ENCODE results near the gene UCN. TPM values are rescaled to one million over a fixed set of nuclear protein-coding genes. Genes with fewer than 3 reads are reported as not detected.
"Not testable (repeated sequence)": the region's sequence is repeated elsewhere in the genome, so short reads cannot be mapped to it uniquely, and the experiment has no call there.

The UCN gene
- total RNA-seq, 1 donor from 2014 or later = 2.1 TPM

DNA sequence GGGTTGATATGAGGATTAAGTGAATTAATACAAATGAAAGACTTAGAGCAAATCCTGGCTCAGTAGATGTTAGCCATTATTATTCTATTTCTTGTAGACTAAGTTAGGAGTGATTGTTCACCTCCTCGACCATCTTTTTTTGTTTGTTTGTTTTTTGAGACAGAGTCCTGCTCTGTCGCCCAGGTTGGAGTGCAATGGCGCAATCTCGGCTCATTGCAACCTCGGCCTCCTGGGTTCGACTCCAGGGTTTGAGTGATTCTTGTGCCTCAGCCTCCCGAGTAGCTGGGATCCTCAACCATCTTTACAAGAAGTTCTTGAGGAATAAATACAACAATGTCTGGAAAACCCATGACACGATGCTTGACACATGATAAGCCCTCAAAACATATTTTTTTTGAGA, 13.3 kb downstream of the UCN start:
- intact Hi-C loops (cut with DNase I) = no loop called here
- DNase-seq (ENCODE audit: low spot score) = no peak

- DNase-seq (ENCODE audit: low spot score) = no peak
- intact Hi-C loops (cut with DNase I) = no loop called here
Observed at GRCh38 chr2:27291865-27292264, 16.4 kb downstream of the UCN start.

DNA sequence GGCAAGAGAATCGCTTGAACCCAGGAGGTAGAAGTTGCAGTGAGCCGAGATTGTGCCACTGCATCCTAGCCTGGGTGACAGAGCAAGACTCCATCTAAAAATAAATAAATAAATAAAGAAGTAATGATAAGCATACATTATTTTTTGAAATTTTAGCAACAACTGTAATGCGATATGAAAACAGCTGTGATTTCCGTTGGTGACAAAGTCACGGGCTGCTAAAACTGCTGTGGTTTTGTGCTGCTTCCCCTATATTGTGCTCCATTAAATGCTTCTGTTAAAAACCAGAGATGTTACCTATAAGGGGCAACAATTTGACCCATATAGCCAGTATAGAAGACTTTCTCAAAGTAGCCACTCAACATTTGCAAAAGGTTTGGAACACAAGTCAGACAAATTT, 17.7 kb downstream of the UCN start:
- intact Hi-C loops (cut with DNase I) = no loop called here
- DNase-seq (ENCODE audit: low spot score) = no peak

- DNase-seq (ENCODE audit: low spot score) = no peak
- intact Hi-C loops (cut with DNase I) = no loop called here
Observed at GRCh38 chr2:27288610-27289009, 19.6 kb downstream of the UCN start.

- intact Hi-C loops (cut with DNase I) = no loop called here
- no peak for DNase-seq (ENCODE audit: low spot score)
Observed at GRCh38 chr2:27285481-27285880, 22.8 kb downstream of the UCN start.

- DNase-seq (ENCODE audit: low spot score) = no peak
- intact Hi-C loops (cut with DNase I) = loop anchor here (5.0 kb wide), 1 partner anchor 188 kb away; no protein-coding TSS in a partner anchor
Observed at GRCh38 chr2:27284996-27285395, 23.2 kb downstream of the UCN start.

GRCh38 chr2:27282892-27283291, 25.4 kb downstream of the UCN start:
- DNase-seq (ENCODE audit: low spot score) = no peak
- intact Hi-C loops (cut with DNase I) = loop anchor here (5.0 kb wide), 1 partner anchor 186 kb away; no protein-coding TSS in a partner anchor

DNA sequence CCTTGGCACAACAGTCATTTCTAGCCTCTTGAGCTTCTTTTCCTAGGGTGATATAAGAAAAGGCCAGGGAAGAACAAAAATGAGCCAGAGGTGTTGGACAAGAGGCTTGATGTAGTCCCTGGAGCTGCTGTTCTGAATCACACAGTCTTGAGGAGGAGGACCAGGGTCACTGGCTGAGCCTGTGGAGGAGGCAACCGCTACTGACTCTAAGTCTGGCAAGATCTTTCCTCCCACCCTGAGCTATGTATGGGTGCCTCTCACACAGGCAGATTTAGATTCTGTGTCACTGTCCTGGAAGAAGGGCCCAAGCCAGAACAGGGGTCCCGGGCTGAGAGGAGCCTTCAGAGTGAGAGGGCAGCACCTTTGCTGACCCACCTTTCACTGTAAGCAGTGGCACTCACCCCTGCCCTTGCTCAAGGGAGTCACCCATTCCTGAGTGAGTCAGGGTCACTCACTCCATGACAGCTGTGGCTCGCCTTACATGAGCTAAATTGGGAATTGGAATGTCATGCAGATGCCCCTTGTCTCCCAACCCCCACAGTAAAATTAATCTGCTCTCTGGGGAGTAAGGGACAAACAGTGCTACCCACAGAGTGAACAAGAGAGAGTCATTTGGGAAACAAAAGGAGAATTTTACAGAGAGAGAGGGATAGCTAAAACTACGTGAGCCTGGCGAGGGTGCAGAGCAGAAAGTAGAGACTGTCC, 26.2 kb downstream of the UCN start, which contains the start of gene TRIM54:
TSS of gene TRIM54 (plus strand) at position 575 of the 705 bp plus-strand sequence. CDS start 303 bp downstream, outside the sequence.
- intact Hi-C loops (cut with DNase I) = loop anchor here (2.0 to 5.0 kb wide), 2 partner anchors 31 to 185 kb away; no protein-coding TSS in a partner anchor
- no peak for DNase-seq (ENCODE audit: low spot score)

GRCh38 chr2:27281442-27281841, 26.8 kb downstream of the UCN start:
- intact Hi-C loops (cut with DNase I) = loop anchor here (2.0 to 5.0 kb wide), 2 partner anchors 31 to 184 kb away; no protein-coding TSS in a partner anchor
- no peak for DNase-seq (ENCODE audit: low spot score)

DNA sequence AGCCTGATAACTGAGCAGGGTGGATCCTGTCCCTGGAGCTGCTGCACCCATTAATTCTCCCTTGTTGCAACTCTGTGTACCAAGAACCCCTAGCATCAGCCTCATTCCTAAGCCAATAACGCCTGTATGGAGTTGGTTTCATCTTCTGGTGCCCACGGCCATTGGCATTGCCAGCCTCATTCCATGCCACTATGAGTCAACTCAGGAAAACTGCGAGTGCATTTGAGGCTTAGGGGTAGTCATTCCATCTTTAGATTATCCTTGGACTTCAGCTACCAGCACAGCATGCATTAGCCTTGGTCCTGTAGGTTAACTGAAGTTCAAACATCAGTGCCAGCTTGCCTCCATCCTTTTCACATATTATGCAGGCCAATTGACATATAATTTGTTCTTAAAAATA, 27.4 kb downstream of the UCN start:
- intact Hi-C loops (cut with DNase I) = loop anchor here (2.0 to 5.0 kb wide), 2 partner anchors 30 to 184 kb away; no protein-coding TSS in a partner anchor
- no peak for DNase-seq (ENCODE audit: low spot score)

DNA sequence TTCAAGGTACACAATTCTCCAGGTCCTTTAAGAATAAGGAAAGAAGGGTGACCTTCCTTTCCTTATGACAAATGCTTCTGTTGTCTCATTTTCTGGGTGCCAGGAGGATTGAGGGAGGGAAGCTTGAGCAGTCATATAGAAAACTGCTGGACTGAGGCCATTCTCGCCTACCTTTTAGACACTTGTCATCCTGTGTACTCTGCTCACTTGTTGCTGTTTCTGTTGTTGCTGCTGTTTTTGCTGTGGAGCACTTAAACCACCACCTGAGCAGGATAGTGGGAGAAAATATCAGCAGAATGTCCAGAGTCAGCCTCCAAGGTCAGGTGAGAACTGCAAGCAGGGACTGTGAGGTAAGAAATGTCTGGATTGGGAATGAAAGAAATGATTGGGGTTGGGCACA, 30.2 kb downstream of the UCN start:
- intact Hi-C loops (cut with DNase I) = loop anchor here (10.0 kb wide), 1 partner anchor 303 kb away; the partner anchor contains the start of gene MAPRE3

DNA sequence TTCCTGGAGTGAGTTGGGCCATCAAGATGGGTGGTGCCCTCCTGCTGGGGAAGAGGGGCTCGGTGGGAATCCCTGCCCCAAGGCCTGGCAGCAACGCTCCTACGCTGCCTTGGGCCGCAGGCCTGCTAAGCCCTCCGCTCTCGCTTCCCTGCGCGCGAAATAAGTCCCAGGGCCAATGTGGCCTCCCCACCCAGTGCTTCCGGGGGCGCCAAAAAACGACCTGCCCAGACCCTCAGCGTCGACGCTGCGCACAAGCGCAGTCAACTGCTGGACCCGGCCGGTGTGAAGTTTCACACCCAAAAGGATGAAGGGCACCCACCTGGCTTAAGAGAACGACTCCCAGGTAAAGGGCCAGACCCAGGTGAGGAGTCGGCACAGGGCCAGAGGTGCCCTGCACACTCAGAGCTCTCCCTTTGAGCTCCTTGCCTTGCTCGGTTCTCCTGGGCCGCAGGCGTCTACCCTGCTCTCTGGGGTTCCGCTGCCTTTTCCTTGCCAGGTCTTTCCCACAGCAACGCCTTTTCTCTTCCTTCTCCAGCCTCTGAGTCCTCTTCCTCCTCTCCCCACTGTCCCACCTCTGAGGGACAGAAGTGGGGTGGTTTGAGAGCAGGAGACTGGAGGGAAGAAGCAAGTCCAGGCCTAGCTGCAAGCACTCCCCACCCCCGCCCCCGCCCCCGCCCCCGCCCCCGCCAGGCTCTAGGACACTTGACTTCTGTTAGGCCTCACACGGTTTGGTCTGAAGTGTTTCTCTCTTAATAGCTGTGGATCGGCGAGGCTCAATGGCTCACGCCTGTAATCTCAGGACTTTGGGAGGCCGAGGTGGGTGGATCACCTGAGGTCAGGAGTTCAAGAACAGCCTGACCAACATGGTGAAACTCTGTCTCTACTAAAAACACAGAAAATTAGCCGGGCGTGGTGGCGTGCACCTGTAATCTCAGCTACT, 32.8 kb downstream of the UCN start, which contains the start of gene DNAJC5G:
TSS of gene DNAJC5G (plus strand) at position 223 of the 940 bp plus-strand sequence. CDS start 1,296 bp downstream, outside the sequence.
- DNase-seq (ENCODE audit: low spot score) = peak; percentile 60
- intact Hi-C loops (cut with DNase I) = loop anchor here (10.0 kb wide), 1 partner anchor 301 kb away; the partner anchor contains the start of gene MAPRE3

More for the DNA sequence above, 30.2 kb downstream of the UCN start:
- DNase-seq (ENCODE audit: low spot score) = no peak

DNA sequence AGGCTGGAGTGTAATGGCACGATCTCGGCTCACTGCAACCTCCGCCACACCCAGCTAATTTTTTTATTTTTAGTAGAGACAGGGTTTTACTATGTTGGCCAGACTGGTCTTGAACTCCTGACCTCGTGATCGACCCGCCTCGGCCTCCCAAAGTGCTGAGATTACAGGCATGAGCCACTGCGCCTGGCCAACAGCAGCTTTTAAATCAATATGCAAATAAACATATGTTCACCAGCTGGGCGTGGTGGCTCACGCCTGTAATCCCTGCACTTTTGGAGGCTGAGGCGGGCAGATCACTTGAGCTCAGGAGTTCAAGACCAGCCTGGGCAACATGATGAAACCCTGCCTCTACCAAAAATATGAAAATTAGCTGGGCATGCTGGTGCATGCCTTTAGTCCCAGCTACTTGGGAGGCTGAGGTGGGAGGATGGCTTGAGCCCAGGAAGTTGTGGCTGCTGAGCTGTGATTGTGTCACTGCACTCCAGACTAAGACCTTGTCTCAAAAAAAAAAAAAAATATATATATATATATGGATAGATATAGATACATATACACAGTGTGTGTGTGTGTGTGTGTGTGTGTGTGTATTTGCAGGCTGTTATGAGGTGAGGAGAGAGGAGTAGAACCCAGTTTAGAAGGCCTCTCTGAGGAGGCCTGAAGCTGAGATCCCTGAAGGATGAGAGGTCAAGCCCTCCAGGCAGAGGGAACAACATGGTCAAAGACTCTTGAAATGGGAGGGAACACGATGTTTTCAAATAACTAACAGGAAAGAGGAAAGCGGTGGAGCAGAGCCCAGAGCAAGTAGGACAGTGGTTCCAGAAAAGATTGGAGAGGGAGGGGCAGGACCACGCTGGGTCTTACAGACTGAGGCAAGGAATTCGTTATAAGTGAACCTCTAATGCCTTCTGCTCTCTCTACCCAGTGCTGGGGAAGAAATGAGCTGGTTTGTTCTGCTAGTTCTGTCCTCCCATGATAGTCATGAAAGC, 35.4 kb downstream of the UCN start:
- DNase-seq (ENCODE audit: low spot score) = not testable (repeated sequence)
- intact Hi-C loops (cut with DNase I) = loop anchor here (10.0 kb wide), 1 partner anchor 298 kb away; the partner anchor contains the start of gene MAPRE3

DNA sequence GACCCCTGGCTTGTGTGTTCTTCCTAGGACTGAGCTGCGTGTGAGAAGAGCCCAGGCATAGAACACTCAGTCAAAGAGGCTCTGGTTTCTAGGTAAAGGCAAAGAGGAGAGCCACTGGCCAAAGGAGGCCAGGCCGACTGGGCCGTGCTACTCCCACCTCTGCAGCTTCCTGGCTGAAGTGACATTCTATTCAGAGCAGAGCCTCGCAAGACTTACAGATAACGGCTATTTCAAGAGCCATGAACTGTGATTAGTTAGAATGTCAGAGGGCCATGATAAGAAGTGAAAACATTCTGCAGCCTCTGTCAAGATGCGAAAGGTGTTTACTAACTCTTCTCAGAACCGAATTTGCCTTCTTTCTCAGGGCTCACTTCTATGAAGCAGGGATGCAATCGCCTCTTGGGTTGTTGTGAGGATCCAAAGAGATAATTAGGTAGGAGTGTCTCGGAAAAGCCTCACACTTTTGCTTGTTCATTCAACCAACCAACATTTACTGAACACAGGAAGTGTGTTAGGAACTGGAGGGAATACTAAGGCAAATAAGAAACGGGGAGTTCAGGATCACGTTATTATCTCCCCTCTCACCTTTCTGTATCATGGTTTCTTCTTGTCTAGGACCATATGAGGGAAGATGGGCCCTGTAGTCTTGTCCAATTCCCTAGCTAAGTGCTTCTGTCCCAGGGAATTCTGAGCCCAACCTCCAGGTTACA, 36.5 kb downstream of the UCN start:
- DNase-seq (ENCODE audit: low spot score) = no peak
- intact Hi-C loops (cut with DNase I) = loop anchor here (10.0 kb wide), 1 partner anchor 297 kb away; the partner anchor contains the start of gene MAPRE3

DNA sequence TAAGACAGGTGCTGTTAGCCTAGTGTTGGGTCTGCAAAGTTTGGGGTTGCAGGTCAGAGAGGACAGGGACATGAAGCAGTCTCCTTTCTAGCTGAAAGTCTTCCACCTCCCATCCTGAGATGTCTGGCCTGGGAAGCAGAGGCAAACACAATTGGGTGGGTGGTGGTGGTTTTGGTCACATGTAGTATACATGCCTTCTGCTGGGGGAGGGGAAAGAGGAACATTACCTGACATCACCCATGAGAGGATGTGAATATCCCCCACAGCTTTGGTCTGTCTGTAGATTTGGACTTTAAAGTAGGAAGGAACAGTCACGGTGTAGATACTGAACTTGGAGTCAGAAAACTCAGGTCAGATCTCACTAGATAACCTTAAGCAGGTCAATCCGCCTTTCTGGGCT, 37.6 kb downstream of the UCN start:
- intact Hi-C loops (cut with DNase I) = loop anchor here (10.0 kb wide), 1 partner anchor 296 kb away; the partner anchor contains the start of gene MAPRE3
- no peak for DNase-seq (ENCODE audit: low spot score)

GRCh38 chr2:27270131-27270530, 38.1 kb downstream of the UCN start:
- no peak for DNase-seq (ENCODE audit: low spot score)
- intact Hi-C loops (cut with DNase I) = loop anchor here (10.0 kb wide), 1 partner anchor 295 kb away; the partner anchor contains the start of gene MAPRE3

- intact Hi-C loops (cut with DNase I) = not testable (repeated sequence)
Observed at GRCh38 chr2:27268296-27268695, 39.9 kb downstream of the UCN start.

DNA sequence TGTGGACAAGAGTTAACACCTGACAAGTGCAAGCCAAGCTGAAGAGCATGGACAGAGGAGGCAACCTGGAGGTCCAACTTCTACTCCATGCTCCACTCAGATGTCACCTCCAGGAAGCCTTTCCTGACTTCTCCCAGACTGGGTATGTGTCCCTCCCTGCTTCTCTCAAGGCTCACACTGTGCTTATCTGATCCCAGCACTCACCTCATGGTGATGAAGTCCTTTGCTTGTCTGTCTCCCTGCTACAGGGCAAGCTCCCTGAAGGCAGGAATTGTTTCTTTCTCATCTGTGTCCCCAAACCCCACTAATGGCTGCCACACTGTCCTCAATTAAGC, 42.7 kb downstream of the UCN start:
- intact Hi-C loops (cut with DNase I) = no loop called here
- DNase-seq (ENCODE audit: low spot score) = peak; percentile 29

More at GRCh38 chr2:27268296-27268695, 39.9 kb downstream of the UCN start:
- DNase-seq (ENCODE audit: low spot score) = not testable (repeated sequence)
